GM12891 (cell line): ENCODE measurements around the gene CHST7.

Experiments used
- DNase-seq: peaks from one replicate; pipeline ENCODE4 v3.0.0; 2011; ENCODE audit warnings: low spot score; ENCODE audit not compliant: insufficient read length
- FAIRE-seq: peaks from 2 replicates; lab custom pipeline; 2011; peaks lifted over from hg19 to GRCh38; lab: Jason Lieb, UNC
- PAX5 ChIP-seq: IDR thresholded peaks from 2 replicates; pipeline ENCODE4 v1.6.1; 2011; ENCODE audit warnings: low read length, moderate library complexity, mild to moderate bottlenecking; ENCODE audit not compliant: insufficient read depth, severe bottlenecking
- POLR2A ChIP-seq: IDR thresholded peaks from 2 replicates; pipeline ENCODE4 v1.6.1; 2011; ENCODE audit warnings: low read depth, low read length, control low read depth
- POLR2AphosphoS5 ChIP-seq: IDR thresholded peaks from 2 replicates; pipeline ENCODE4 v1.6.1; 2011; ENCODE audit warnings: low read depth, low read length, control low read depth
- POU2F2 ChIP-seq: IDR thresholded peaks from 2 replicates; pipeline ENCODE4 v1.6.1; 2011; ENCODE audit warnings: low read depth, mild to moderate bottlenecking, control low read depth, low read length, moderate library complexity
- SPI1 ChIP-seq: IDR thresholded peaks from 2 replicates; pipeline ENCODE4 v1.6.1; 2011; ENCODE audit warnings: low read depth, low read length, control low read depth
- TAF1 ChIP-seq: IDR thresholded peaks from 2 replicates; pipeline ENCODE4 v1.6.1; 2011; ENCODE audit warnings: low read depth, low read length, control low read depth

CHST7 gene

DNA sequence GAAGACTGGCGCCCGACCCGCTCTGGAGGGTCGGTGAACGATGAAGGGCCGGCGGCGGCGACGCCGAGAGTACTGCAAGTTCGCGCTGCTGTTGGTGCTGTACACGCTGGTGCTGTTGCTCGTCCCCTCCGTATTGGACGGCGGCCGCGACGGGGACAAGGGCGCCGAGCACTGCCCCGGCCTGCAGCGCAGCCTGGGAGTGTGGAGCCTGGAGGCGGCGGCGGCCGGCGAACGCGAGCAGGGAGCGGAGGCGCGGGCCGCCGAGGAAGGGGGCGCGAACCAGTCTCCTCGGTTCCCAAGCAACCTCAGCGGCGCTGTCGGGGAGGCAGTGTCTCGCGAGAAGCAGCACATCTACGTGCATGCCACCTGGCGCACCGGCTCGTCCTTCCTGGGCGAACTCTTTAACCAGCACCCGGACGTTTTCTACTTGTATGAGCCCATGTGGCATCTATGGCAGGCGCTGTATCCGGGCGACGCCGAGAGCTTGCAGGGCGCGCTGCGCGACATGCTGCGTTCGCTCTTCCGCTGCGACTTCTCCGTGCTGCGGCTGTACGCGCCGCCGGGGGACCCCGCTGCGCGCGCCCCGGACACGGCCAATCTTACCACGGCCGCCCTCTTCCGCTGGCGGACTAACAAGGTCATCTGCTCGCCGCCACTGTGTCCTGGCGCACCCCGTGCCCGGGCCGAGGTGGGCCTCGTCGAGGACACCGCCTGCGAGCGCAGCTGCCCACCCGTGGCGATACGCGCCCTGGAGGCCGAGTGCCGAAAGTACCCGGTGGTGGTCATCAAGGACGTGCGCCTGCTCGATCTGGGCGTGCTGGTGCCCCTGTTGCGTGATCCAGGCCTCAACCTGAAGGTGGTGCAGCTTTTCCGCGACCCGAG lies 568 bp downstream of the CHST7 start:
- DNase-seq (no peak), FAIRE-seq (no peak)
- TF ChIP-seq POLR2A, result no peak
- TF ChIP-seq PAX5, result no peak
- TF ChIP-seq POLR2AphosphoS5, result no peak
- no peak for TF ChIP-seq TAF1
- no peak for TF ChIP-seq POU2F2
- TF ChIP-seq SPI1, result no peak

GRCh38 chrX:46574774-46575381 lies 1.3 kb downstream of the CHST7 start:
- DNase-seq (no peak), FAIRE-seq (no peak)
- TF ChIP-seq SPI1 (no peak), POU2F2 (no peak), PAX5 (no peak), POLR2AphosphoS5 (no peak), POLR2A (no peak)

DNA sequence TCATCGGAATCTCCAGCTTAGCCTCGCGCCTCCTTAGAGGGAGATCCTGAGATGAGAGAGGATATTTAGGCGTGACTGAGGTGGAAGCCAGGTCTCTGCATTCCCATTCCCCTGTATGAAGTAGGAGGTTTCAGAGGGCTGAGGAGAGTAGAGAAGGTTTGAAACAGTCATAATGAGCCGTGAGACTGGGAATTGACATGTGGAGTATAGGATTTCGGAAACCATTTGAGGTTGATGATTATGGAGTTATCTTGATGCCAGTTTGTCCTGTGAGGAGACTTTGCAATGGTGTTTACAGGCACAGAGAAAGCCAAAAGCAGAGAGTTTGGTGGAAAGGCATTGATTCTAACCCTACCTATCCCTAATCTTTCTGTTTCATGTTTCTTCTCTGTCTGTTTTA lies 2.0 kb downstream of the CHST7 start:
- DNase-seq (no peak), FAIRE-seq (no peak)
- TF ChIP-seq TAF1 (no peak), POU2F2 (no peak), SPI1 (no peak), POLR2AphosphoS5 (no peak), POLR2A (no peak), PAX5 (no peak)

GRCh38 chrX:46575991-46576392 lies 2.4 kb downstream of the CHST7 start:
- no peak for FAIRE-seq
- no peak for DNase-seq
- no peak for TF ChIP-seq TAF1
- TF ChIP-seq POLR2A, result no peak

- DNase-seq (no peak), FAIRE-seq (peak; percentile 77)
- TF ChIP-seq SPI1 (no peak), POU2F2 (no peak), PAX5 (no peak), TAF1 (no peak), POLR2AphosphoS5 (no peak), POLR2A (no peak)
Measured at GRCh38 chrX:46576458-46576857, 2.9 kb downstream of the CHST7 start.

GRCh38 chrX:46577221-46578005 lies 3.8 kb downstream of the CHST7 start:
- FAIRE-seq, result peak; percentile 61
- DNase-seq, result no peak
- TF ChIP-seq PAX5 (no peak), SPI1 (no peak), POLR2AphosphoS5 (no peak), TAF1 (no peak), POU2F2 (no peak), POLR2A (no peak)

DNA sequence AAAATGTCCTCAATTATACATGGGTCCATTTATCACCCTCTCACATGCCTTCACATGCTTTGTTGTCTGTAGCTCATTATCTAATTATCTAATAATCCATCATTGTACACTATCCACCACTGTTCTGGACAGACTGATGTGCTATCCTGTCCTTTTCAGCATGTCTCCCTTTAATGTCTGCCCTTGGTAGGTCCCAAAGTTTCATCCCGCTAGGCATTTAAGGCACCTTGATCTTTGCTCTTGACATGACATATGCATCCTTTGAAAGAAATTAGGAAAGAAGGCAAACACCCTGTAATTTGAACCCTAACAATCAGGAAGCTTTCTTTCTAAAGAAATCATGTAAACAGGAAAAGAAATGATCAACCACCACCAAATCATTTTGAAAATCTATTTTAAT lies 5.7 kb downstream of the CHST7 start:
- DNase-seq (no peak), FAIRE-seq (no peak)
- no peak for TF ChIP-seq TAF1
- TF ChIP-seq POU2F2, result no peak
- no peak for TF ChIP-seq POLR2A
- no peak for TF ChIP-seq SPI1
- no peak for TF ChIP-seq POLR2AphosphoS5
- TF ChIP-seq PAX5, result no peak

GRCh38 chrX:46580613-46581012 lies 7.0 kb downstream of the CHST7 start:
- no peak for DNase-seq
- no peak for FAIRE-seq
- TF ChIP-seq POU2F2 (no peak), POLR2AphosphoS5 (no peak), SPI1 (no peak), TAF1 (no peak), PAX5 (no peak), POLR2A (no peak)

GRCh38 chrX:46582325-46582724 lies 8.8 kb downstream of the CHST7 start:
- FAIRE-seq (no peak), DNase-seq (no peak)
- no peak for TF ChIP-seq POU2F2
- no peak for TF ChIP-seq SPI1
- TF ChIP-seq POLR2AphosphoS5, result no peak
- TF ChIP-seq PAX5, result no peak
- no peak for TF ChIP-seq POLR2A
- no peak for TF ChIP-seq TAF1

GRCh38 chrX:46582966-46583365 lies 9.4 kb downstream of the CHST7 start:
- FAIRE-seq (no peak), DNase-seq (no peak)
- TF ChIP-seq TAF1 (no peak), PAX5 (no peak), SPI1 (no peak), POU2F2 (no peak), POLR2AphosphoS5 (no peak), POLR2A (no peak)
